PC-9 (cell line): ENCODE data around the gene KIF22.

ENCODE experiments used
- EZH2 ChIP-seq: fragments of 200-600 bp; sonication (generic); IDR thresholded peaks from 2 replicates; pipeline ENCODE4 v1.8.0; 2017; ENCODE audit warnings: antibody characterized with exemption, low read depth
- TF ChIP-seq, protein P1 (sequence below): fragments of 200-600 bp; sonication (generic); conservative IDR thresholded peaks from 2 replicates; pipeline ENCODE4 v1.6.1; 2017; ENCODE audit warnings: mixed run types, antibody characterized with exemption, mild to moderate bottlenecking, moderate library complexity

DNA sequence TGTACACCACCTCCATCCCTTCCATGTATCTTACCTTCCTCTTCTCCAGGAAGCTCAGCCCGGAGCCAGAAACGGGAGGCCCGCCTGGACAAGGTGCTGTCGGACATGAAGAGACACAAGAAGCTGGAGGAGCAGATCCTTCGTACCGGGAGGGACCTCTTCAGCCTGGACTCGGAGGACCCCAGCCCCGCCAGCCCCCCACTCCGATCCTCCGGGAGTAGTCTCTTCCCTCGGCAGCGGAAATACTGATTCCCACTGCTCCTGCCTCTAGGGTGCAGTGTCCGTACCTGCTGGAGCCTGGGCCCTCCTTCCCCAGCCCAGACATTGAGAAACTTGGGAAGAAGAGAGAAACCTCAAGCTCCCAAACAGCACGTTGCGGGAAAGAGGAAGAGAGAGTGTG is 29.0 kb downstream of the KIF22 start:
- TF ChIP-seq, protein P1, sequence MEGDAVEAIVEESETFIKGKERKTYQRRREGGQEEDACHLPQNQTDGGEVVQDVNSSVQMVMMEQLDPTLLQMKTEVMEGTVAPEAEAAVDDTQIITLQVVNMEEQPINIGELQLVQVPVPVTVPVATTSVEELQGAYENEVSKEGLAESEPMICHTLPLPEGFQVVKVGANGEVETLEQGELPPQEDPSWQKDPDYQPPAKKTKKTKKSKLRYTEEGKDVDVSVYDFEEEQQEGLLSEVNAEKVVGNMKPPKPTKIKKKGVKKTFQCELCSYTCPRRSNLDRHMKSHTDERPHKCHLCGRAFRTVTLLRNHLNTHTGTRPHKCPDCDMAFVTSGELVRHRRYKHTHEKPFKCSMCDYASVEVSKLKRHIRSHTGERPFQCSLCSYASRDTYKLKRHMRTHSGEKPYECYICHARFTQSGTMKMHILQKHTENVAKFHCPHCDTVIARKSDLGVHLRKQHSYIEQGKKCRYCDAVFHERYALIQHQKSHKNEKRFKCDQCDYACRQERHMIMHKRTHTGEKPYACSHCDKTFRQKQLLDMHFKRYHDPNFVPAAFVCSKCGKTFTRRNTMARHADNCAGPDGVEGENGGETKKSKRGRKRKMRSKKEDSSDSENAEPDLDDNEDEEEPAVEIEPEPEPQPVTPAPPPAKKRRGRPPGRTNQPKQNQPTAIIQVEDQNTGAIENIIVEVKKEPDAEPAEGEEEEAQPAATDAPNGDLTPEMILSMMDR = no peak
- TF ChIP-seq EZH2 = no peak
